H9 (cell line): ENCODE measurements around the gene SEMA3G. TPM values are rescaled to one million over a fixed set of nuclear protein-coding genes. Genes with fewer than 3 reads are reported as not detected.

Experiments
- DNase-seq: peaks from one replicate; pipeline ENCODE4 v3.0.0-alpha.2; 2017
- H2AFZ ChIP-seq: one replicate; pipeline ENCODE4 v1.6.1; 2013; ENCODE audit warnings: mild to moderate bottlenecking, low read length, control low read depth, moderate library complexity
- H2AK5ac ChIP-seq: 2 replicates; pipeline ENCODE4 v1.6.1; 2013; ENCODE audit warnings: low read length, control low read depth, mixed read lengths; ENCODE audit not compliant: insufficient read length
- H2BK120ac ChIP-seq: one replicate; pipeline ENCODE4 v1.6.1; 2013; ENCODE audit warnings: low read depth, mild to moderate bottlenecking, low read length, control low read depth, inconsistent platforms; ENCODE audit not compliant: poor library complexity, severe bottlenecking
- H2BK12ac ChIP-seq: 2 replicates; pipeline ENCODE4 v1.6.1; 2013; ENCODE audit warnings: low read length, control low read depth, mixed read lengths, low read depth; ENCODE audit not compliant: insufficient read length
- H2BK15ac ChIP-seq: 2 replicates; pipeline ENCODE4 v1.6.1; 2013; ENCODE audit warnings: low read depth, low read length, control low read depth
- H2BK20ac ChIP-seq: one replicate; pipeline ENCODE4 v1.6.1; 2013; ENCODE audit warnings: low read depth, mild to moderate bottlenecking, low read length, control low read depth, inconsistent platforms; ENCODE audit not compliant: poor library complexity, severe bottlenecking
- H2BK5ac ChIP-seq: 2 replicates; pipeline ENCODE4 v1.6.1; 2013; ENCODE audit warnings: low read length, control low read depth, mixed read lengths; ENCODE audit not compliant: insufficient read length
- H3K14ac ChIP-seq: 2 replicates; pipeline ENCODE4 v1.6.1; 2013; ENCODE audit warnings: low read length, control low read depth; ENCODE audit not compliant: insufficient read depth
- H3K18ac ChIP-seq: 2 replicates; pipeline ENCODE4 v1.6.1; 2013; ENCODE audit warnings: low read depth, mild to moderate bottlenecking, mixed read lengths, low read length, control low read depth; ENCODE audit not compliant: insufficient read length
- H3K23ac ChIP-seq: 2 replicates; pipeline ENCODE4 v1.6.1; 2013; ENCODE audit warnings: low read length, control low read depth, mixed read lengths, low read depth; ENCODE audit not compliant: insufficient read length
- H3K23me2 ChIP-seq: 2 replicates; pipeline ENCODE4 v1.6.1; 2013; ENCODE audit warnings: low read depth, mild to moderate bottlenecking, mixed read lengths, low read length, control low read depth; ENCODE audit not compliant: insufficient read length, poor library complexity, severe bottlenecking
- H3K27ac ChIP-seq: 2 replicates; pipeline ENCODE4 v1.5.1; 2013; ENCODE audit warnings: low read length, control low read depth, mixed read lengths, low read depth; ENCODE audit not compliant: insufficient read length
- H3K27me3 ChIP-seq: 2 replicates; pipeline ENCODE4 v1.6.1; 2013; ENCODE audit warnings: low read length, control low read depth, inconsistent platforms; ENCODE audit not compliant: insufficient read depth
- H3K4ac ChIP-seq: 2 replicates; pipeline ENCODE4 v1.6.1; 2013; ENCODE audit warnings: low read depth, mild to moderate bottlenecking, control low read depth, inconsistent platforms, low read length, moderate library complexity
- H3K4me1 ChIP-seq: 2 replicates; pipeline ENCODE4 v1.6.1; 2013; ENCODE audit warnings: low read length, control low read depth, inconsistent platforms; ENCODE audit not compliant: insufficient read depth
- H3K4me2 ChIP-seq: 2 replicates; pipeline ENCODE4 v1.6.1; 2013; ENCODE audit warnings: low read length, control low read depth, mixed read lengths; ENCODE audit not compliant: insufficient read length, insufficient read depth
- H3K56ac ChIP-seq: 2 replicates; pipeline ENCODE4 v1.6.1; 2013; ENCODE audit warnings: low read depth, mild to moderate bottlenecking, mixed read lengths, low read length, control low read depth; ENCODE audit not compliant: insufficient read length
- H3K79me1 ChIP-seq: 2 replicates; pipeline ENCODE4 v1.6.1; 2013; ENCODE audit warnings: low read depth, mild to moderate bottlenecking, moderate library complexity, low read length, control low read depth, inconsistent platforms; ENCODE audit not compliant: insufficient read depth, poor library complexity, severe bottlenecking
- H3K79me2 ChIP-seq: 2 replicates; pipeline ENCODE4 v1.6.1; 2013; ENCODE audit warnings: low read length, control low read depth, inconsistent platforms; ENCODE audit not compliant: insufficient read depth
- H3K9ac ChIP-seq: 2 replicates; pipeline ENCODE4 v1.6.1; 2013; ENCODE audit warnings: low read length, control low read depth, mixed read lengths; ENCODE audit not compliant: insufficient read length; ENCODE audit errors: extremely low read depth
- H3K9me3 ChIP-seq: one replicate; pipeline ENCODE4 v1.6.1; 2013; ENCODE audit warnings: low read depth, low read length, inconsistent platforms; ENCODE audit not compliant: control insufficient read depth
- H3T11ph ChIP-seq: one replicate; pipeline ENCODE4 v1.6.1; 2013; ENCODE audit warnings: mild to moderate bottlenecking, low read length, control low read depth, inconsistent platforms
- H4K20me1 ChIP-seq: one replicate; pipeline ENCODE4 v1.6.1; 2013; ENCODE audit not compliant: control insufficient read depth, insufficient read length, insufficient read depth
- H4K5ac ChIP-seq: 2 replicates; pipeline ENCODE4 v1.6.1; 2013; ENCODE audit warnings: low read depth, mild to moderate bottlenecking, mixed read lengths, low read length, control low read depth; ENCODE audit not compliant: insufficient read length
- H4K8ac ChIP-seq: replicated peaks from 2 replicates; pipeline ENCODE4 v1.6.1; 2013; ENCODE audit warnings: low read length, control low read depth, mixed read lengths, low read depth; ENCODE audit not compliant: insufficient read length
- H4K91ac ChIP-seq: 2 replicates; pipeline ENCODE4 v1.6.1; 2013; ENCODE audit warnings: low read depth, mild to moderate bottlenecking, moderate library complexity, mixed read lengths, low read length, control low read depth; ENCODE audit not compliant: insufficient read length
- H3K27ac Mint-ChIP-seq, 3 experiments: 2 replicates in 2 of 3; 3 replicates in 1 of 3; pipeline ENCODE4 v1.8.0; 2020 to 2021; ENCODE audit warnings: mixed read lengths in 3 of 3, mild to moderate bottlenecking in 1 of 3, moderate library complexity in 1 of 3
- H3K27me3 Mint-ChIP-seq: 2 replicates; pipeline ENCODE4 v1.8.0; 2021; ENCODE audit warnings: low read depth, mild to moderate bottlenecking, moderate library complexity, mixed read lengths
- H3K36me3 Mint-ChIP-seq, 3 experiments: 2 replicates in 2 of 3; 3 replicates in 1 of 3; pipeline ENCODE4 v1.8.0; 2020 to 2021; ENCODE audit warnings: low read depth in 3 of 3, mixed read lengths in 3 of 3; ENCODE audit not compliant: insufficient read depth in 1 of 3
- H3K4me1 Mint-ChIP-seq, 2 experiments: 2 replicates each; pipeline ENCODE4 v1.8.0; 2020; ENCODE audit warnings: mixed read lengths in 2 of 2
- H3K4me3 Mint-ChIP-seq, 2 experiments: 2 replicates in 1 of 2; 3 replicates in 1 of 2; pipeline ENCODE4 v1.8.0; 2020 to 2021; ENCODE audit warnings: mild to moderate bottlenecking in 2 of 2, mixed read lengths in 2 of 2, moderate library complexity in 1 of 2
- H3K9me3 Mint-ChIP-seq, 2 experiments: 2 replicates in 1 of 2; 3 replicates in 1 of 2; pipeline ENCODE4 v1.8.0; 2020; ENCODE audit warnings: mild to moderate bottlenecking in 2 of 2, mixed read lengths in 2 of 2, moderate library complexity in 1 of 2
- CTCF ChIP-seq: fragments of 200-600 bp; sonication (generic); conservative IDR thresholded peaks from 3 replicates; pipeline ENCODE4 v1.8.0; 2021; ENCODE audit warnings: antibody characterized with exemption, mild to moderate bottlenecking
- WGBS: extraction: QIAGEN DNeasy Blood & Tissue Kit; methylation state at CpG from one replicate; pipeline ENCODE4 v1.1.7; 2013; ENCODE audit warnings: missing lambda C conversion rate, low lambda C conversion rate, mixed read lengths; ENCODE audit not compliant: insufficient read length; ENCODE audit errors: extremely low coverage; 5-methylcytosine and 5-hydroxymethylcytosine counted together
- total RNA-seq: library from RNA; stranded (reverse); gene quantifications from 2 replicates; pipeline ENCODE4 v1.2.1, GENCODE V29; 2021

The SEMA3G gene
- total RNA-seq, 1 experiment from 2014 or later = 2.4 TPM

- Histone ChIP-seq H3K4me2 (no peak overlapping the region), H3K79me1 (no peaks in the 10 kb centered on the region), H2BK12ac (no peak overlapping the region), H3K56ac (no peak overlapping the region), H4K5ac (no peak overlapping the region), H4K20me1 (no peaks in the 10 kb centered on the region), H2BK120ac (no peak overlapping the region), H4K8ac (no peak overlapping the region), H2BK5ac (no peak overlapping the region), H3K23me2 (no peaks in the 10 kb centered on the region), H3K79me2 (no peaks in the 10 kb centered on the region), H3K4ac (no peak overlapping the region), H3K14ac (no peak overlapping the region), H3T11ph (no peak overlapping the region), H2AK5ac (no peak overlapping the region), H3K18ac (no peak overlapping the region), H2AFZ (no peak overlapping the region), H3K27ac (no peak overlapping the region), H2BK20ac (no peak overlapping the region), H3K9ac (peak overlapping the region; percentile 10), H2BK15ac (no peak overlapping the region), H4K91ac (no peak overlapping the region), H3K4me1 (no peaks in the 10 kb centered on the region; the same call in 1 of the 2 replicates), H3K9me3 (no peaks in the 10 kb centered on the region), H3K23ac (no peak overlapping the region), H3K27me3 (no peaks in the 10 kb centered on the region)
- Mint-ChIP-seq H3K4me1 (peaks cover 21 to 28% of the 10 kb centered on the region in 2 experiments), H3K4me3 (peak overlapping the region in 1 of 2 experiments; percentile 32; a peak in 2 of 5 replicates), H3K27ac (peak overlapping the region in 1 of 3 experiments; percentile 79; a peak in 3 of 7 replicates), H3K36me3 (no peaks in the 10 kb centered on the region; a peak in 1 of 7 replicates), H3K27me3 (peaks cover 3% of the 10 kb centered on the region), H3K9me3 (no peaks in the 10 kb centered on the region)
- no peak for TF ChIP-seq CTCF
- DNase-seq = peak; percentile 21
- no CpG with 5 or more reads among the region's 12 CpGs for WGBS
These were observed 2.8 kb upstream of the SEMA3G start for GRCh38 chr3:52447512-52448355.
